A673 (cell line): ENCODE results near the gene PRKX. TPM values are rescaled to one million over a fixed set of nuclear protein-coding genes. Genes with fewer than 3 reads are reported as not detected.

ENCODE experiments used
- BruUV-seq: library from RNA; stranded (reverse); fragments of 400-500 nt; replicated peaks from 2 replicates; lab custom pipeline; 2021; lab: Mats Ljungman, UMichigan
- CTCF ChIA-PET: fragments of 300-600 bp; sonication (Branson Sonifier 250); formaldehyde crosslinking; loops from one replicate; lab custom pipeline; 2022; ENCODE audit warnings: antibody characterized with exemption; lab: Charles Lee
- POLR2A ChIA-PET: fragments of 300-600 bp; sonication (Branson Sonifier 250); formaldehyde crosslinking; loops from one replicate; lab custom pipeline; 2022; ENCODE audit warnings: antibody characterized with exemption; ENCODE audit not compliant: low non-redundant PET; lab: Charles Lee
- DNase-seq: peaks from one replicate; pipeline ENCODE4 v3.0.0-alpha.2; 2015; ENCODE audit warnings: low spot score
- H3K27ac ChIP-seq: fragments of 200-600 bp; sonication (generic); 2 replicates; pipeline ENCODE4 v1.5.1; 2016; ENCODE audit warnings: mixed run types, low read depth, mild to moderate bottlenecking, mixed read lengths, antibody characterized with exemption, low read length; ENCODE audit not compliant: poor library complexity, severe bottlenecking
- H3K27me3 ChIP-seq: fragments of 200-600 bp; sonication (generic); replicated peaks from 2 replicates; pipeline ENCODE4 v1.6.1; 2017; ENCODE audit warnings: mixed run types, low read depth, mild to moderate bottlenecking, mixed read lengths, antibody characterized with exemption, low read length; ENCODE audit not compliant: insufficient read depth, poor library complexity
- H3K36me3 ChIP-seq: fragments of 200-600 bp; sonication (generic); 2 replicates; pipeline ENCODE4 v1.6.1; 2016; ENCODE audit warnings: mixed run types, mild to moderate bottlenecking, mixed read lengths, antibody characterized with exemption, low read length; ENCODE audit not compliant: insufficient read depth, poor library complexity, severe bottlenecking
- H3K4me1 ChIP-seq: fragments of 200-600 bp; sonication (generic); 2 replicates; pipeline ENCODE4 v1.6.1; 2017; ENCODE audit warnings: mixed run types, mild to moderate bottlenecking, mixed read lengths, antibody characterized with exemption, low read length; ENCODE audit not compliant: insufficient read depth, poor library complexity, severe bottlenecking
- H3K4me3 ChIP-seq: fragments of 200-600 bp; sonication (generic); 2 replicates; pipeline ENCODE4 v1.5.1; 2016; ENCODE audit warnings: low read depth, mixed run types, mild to moderate bottlenecking, mixed read lengths, low read length; ENCODE audit not compliant: poor library complexity, severe bottlenecking
- H3K9me3 ChIP-seq: fragments of 200-600 bp; sonication (generic); 2 replicates; pipeline ENCODE4 v1.6.1; 2016; ENCODE audit warnings: mixed run types, low read depth, mild to moderate bottlenecking, mixed read lengths, antibody characterized with exemption, low read length; ENCODE audit not compliant: poor library complexity, severe bottlenecking
- CTCF ChIP-seq: fragments of 300-800, 200-600 bp; sonication (generic); conservative IDR thresholded peaks from 2 replicates; pipeline ENCODE4 v1.5.1; 2017; ENCODE audit warnings: low read depth, mild to moderate bottlenecking, antibody characterized with exemption, low read length, moderate library complexity, mixed read lengths
- EZH2 ChIP-seq: fragments of 200-600 bp; sonication (generic); IDR thresholded peaks from 2 replicates; pipeline ENCODE4 v1.6.1; 2017; ENCODE audit warnings: borderline replicate concordance, low read depth, mild to moderate bottlenecking, mixed read lengths, antibody characterized with exemption, low read length; ENCODE audit not compliant: poor library complexity, severe bottlenecking
- intact Hi-C: fragments of 100-400 bp; cut with micrococcal nuclease; formaldehyde crosslinking; loops from one replicate; pipeline ENCODE4 v1.10.0; 2022; ENCODE audit not compliant: unreplicated experiment
- total RNA-seq: library from RNA; stranded (reverse); gene quantifications from 2 replicates; pipeline ENCODE4 v1.2.3, GENCODE V29; 2021

The PRKX gene
- total RNA-seq, 1 experiment from 2014 or later = 42.6 TPM

- Histone ChIP-seq H3K27ac (peak overlapping the region; percentile 42), H3K9me3 (no peaks in the 10 kb centered on the region), H3K36me3 (no peaks in the 10 kb centered on the region), H3K4me3 (peak overlapping the region; percentile 22), H3K27me3 (no peaks in the 10 kb centered on the region), H3K4me1 (peaks cover 3% of the 10 kb centered on the region)
- TF ChIP-seq EZH2 (no peak), CTCF (no peak)
- BruUV-seq = no TSS peak
- CTCF ChIA-PET = interaction anchor here (0.6 kb wide), 1 partner anchor 824 kb away, joined by 5 read pairs; no protein-coding TSS in a partner anchor
- intact Hi-C loops = no loop called here
- POLR2A ChIA-PET = no interaction called here
- DNase-seq = no peak
Measured at GRCh38 chrX:3699821-3700381, 13.5 kb downstream of the PRKX start.

GRCh38 chrX:3697701-3698279, 15.7 kb downstream of the PRKX start:
- intact Hi-C loops = no loop called here
- TF ChIP-seq EZH2 = no peak
- no peak for TF ChIP-seq CTCF
- peak; percentile 38 for DNase-seq
- no peaks in the 10 kb centered on the region for H3K9me3 ChIP-seq
- H3K4me3 ChIP-seq = no peak overlapping the region
- no peak overlapping the region for H3K27ac ChIP-seq
- BruUV-seq = no TSS peak
- H3K4me1 ChIP-seq = peaks cover 3% of the 10 kb centered on the region
- H3K27me3 ChIP-seq = no peaks in the 10 kb centered on the region
- no peaks in the 10 kb centered on the region for H3K36me3 ChIP-seq
- POLR2A ChIA-PET = no interaction called here
- CTCF ChIA-PET = no interaction called here

- H3K36me3 ChIP-seq = no peaks in the 10 kb centered on the region
- no peak for DNase-seq
- no peak overlapping the region for H3K4me3 ChIP-seq
- intact Hi-C loops = no loop called here
- H3K9me3 ChIP-seq = no peaks in the 10 kb centered on the region
- CTCF ChIA-PET = no interaction called here
- H3K4me1 ChIP-seq = peaks cover 3% of the 10 kb centered on the region
- TF ChIP-seq CTCF (no peak), EZH2 (no peak)
- POLR2A ChIA-PET = no interaction called here
- H3K27ac ChIP-seq = no peak overlapping the region
- no TSS peak for BruUV-seq
- no peaks in the 10 kb centered on the region for H3K27me3 ChIP-seq
Measured at GRCh38 chrX:3697220-3697684, 16.2 kb downstream of the PRKX start.
